SK-N-MC (cell line): ENCODE results near the gene TOM1L1.
A peak's percentile ranks its signal among the peaks of the same experiment; 100 is the strongest.

Source experiments
- DNase-seq: peaks from one replicate; pipeline ENCODE4 v3.0.0-alpha.2; 2011; ENCODE audit warnings: low read depth, low spot score
- H3K27ac ChIP-seq: fragments of 200-600 bp; sonication (generic); 2 replicates; pipeline ENCODE4 v1.5.1; 2016; ENCODE audit warnings: mixed run types
- H3K36me3 ChIP-seq: fragments of 200-600 bp; sonication (generic); 2 replicates; pipeline ENCODE4 v1.6.1; 2017; ENCODE audit warnings: antibody characterized with exemption, low read length, mixed read lengths; ENCODE audit not compliant: insufficient read depth
- H3K4me3 ChIP-seq: fragments of 200-600 bp; sonication (generic); 2 replicates; pipeline ENCODE4 v1.5.1; 2016
- H3K9ac ChIP-seq: fragments of 200-600 bp; sonication (generic); 2 replicates; pipeline ENCODE4 v1.8.0; 2017; ENCODE audit warnings: mixed run types, mixed read lengths; ENCODE audit not compliant: insufficient read length
- H3K9me3 ChIP-seq: fragments of 200-600 bp; sonication (generic); 2 replicates; pipeline ENCODE4 v1.6.1; 2017; ENCODE audit warnings: low read depth, mild to moderate bottlenecking, antibody characterized with exemption, low read length, moderate library complexity, mixed read lengths
- EZH2 ChIP-seq: fragments of 200-600 bp; sonication (generic); IDR thresholded peaks from one replicate; pipeline ENCODE4 v1.6.1; 2017; ENCODE audit warnings: antibody characterized with exemption
- FOXP2 ChIP-seq: optimal IDR thresholded peaks from 2 replicates; pipeline ENCODE3; 2011; ENCODE audit warnings: mild to moderate bottlenecking, moderate library complexity; ENCODE audit not compliant: insufficient read depth; ENCODE audit errors: extremely low read length, control extremely low read depth
- POLR2AphosphoS5 ChIP-seq: IDR thresholded peaks from 2 replicates; pipeline ENCODE4 v1.6.1; 2012; ENCODE audit warnings: mild to moderate bottlenecking, low read depth, low read length, borderline replicate concordance

The TOM1L1 gene

GRCh38 chr17:54900457-54901229 is at the start of gene TOM1L1:
Gene TOM1L1 (plus strand): TSS chr17:54900852. CDS start chr17:54900866, 14 bp downstream.
- Histone ChIP-seq H3K4me3 (peak within 1 kb of the TSS; percentile 1; the same call in 1 of the 2 replicates), H3K9me3 (no peaks in the 10 kb centered on the region), H3K9ac (peak within 1 kb of the TSS; percentile 89), H3K36me3 (peaks cover 20% of the 10 kb centered on the region), H3K27ac (peak within 1 kb of the TSS; percentile 44; the same call in 1 of the 2 replicates)
- TF ChIP-seq POLR2AphosphoS5 (peak; percentile 75), FOXP2 (peak; percentile 59), EZH2 (no peak)
- no peak for DNase-seq

GRCh38 chr17:54859187-54859586 is 41.5 kb upstream of the TOM1L1 start:
- no peak for DNase-seq
- Histone ChIP-seq H3K36me3 (no peaks in the 10 kb centered on the region), H3K27ac (no peak overlapping the region), H3K4me3 (no peak overlapping the region), H3K9me3 (no peaks in the 10 kb centered on the region), H3K9ac (no peak overlapping the region)
- TF ChIP-seq POLR2AphosphoS5 = no peak
- no peak for TF ChIP-seq FOXP2
- no peak for TF ChIP-seq EZH2

- no peak for TF ChIP-seq POLR2AphosphoS5
- TF ChIP-seq EZH2 = no peak
- TF ChIP-seq FOXP2 = no peak
- Histone ChIP-seq H3K9ac (no peak overlapping the region), H3K9me3 (no peaks in the 10 kb centered on the region), H3K4me3 (no peak overlapping the region), H3K36me3 (no peaks in the 10 kb centered on the region), H3K27ac (no peak overlapping the region)
- DNase-seq = no peak
Observed at GRCh38 chr17:54860617-54861470, 39.8 kb upstream of the TOM1L1 start.

GRCh38 chr17:54861471-54861983 is 39.1 kb upstream of the TOM1L1 start:
- TF ChIP-seq FOXP2 (no peak), EZH2 (no peak), POLR2AphosphoS5 (no peak)
- Histone ChIP-seq H3K9me3 (no peaks in the 10 kb centered on the region), H3K4me3 (no peak overlapping the region), H3K9ac (no peak overlapping the region), H3K27ac (no peak overlapping the region), H3K36me3 (no peaks in the 10 kb centered on the region)
- DNase-seq = no peak

GRCh38 chr17:54863176-54863575 is 37.5 kb upstream of the TOM1L1 start:
- Histone ChIP-seq H3K36me3 (no peaks in the 10 kb centered on the region), H3K27ac (no peak overlapping the region)
- TF ChIP-seq FOXP2 (no peak), POLR2AphosphoS5 (no peak), EZH2 (no peak)

GRCh38 chr17:54864070-54864469 is 36.6 kb upstream of the TOM1L1 start:
- Histone ChIP-seq H3K27ac (no peak overlapping the region), H3K4me3 (no peak overlapping the region), H3K9ac (no peak overlapping the region), H3K9me3 (no peaks in the 10 kb centered on the region), H3K36me3 (no peaks in the 10 kb centered on the region)
- no peak for TF ChIP-seq POLR2AphosphoS5
- no peak for TF ChIP-seq FOXP2
- TF ChIP-seq EZH2 = no peak
- no peak for DNase-seq

More at GRCh38 chr17:54863176-54863575, 37.5 kb upstream of the TOM1L1 start:
- Histone ChIP-seq H3K4me3 (no peak overlapping the region), H3K9me3 (no peaks in the 10 kb centered on the region), H3K9ac (no peak overlapping the region)
- DNase-seq = no peak

GRCh38 chr17:54864636-54865356 is 35.9 kb upstream of the TOM1L1 start:
- H3K27ac ChIP-seq = no peak overlapping the region
- H3K4me3 ChIP-seq = no peak overlapping the region
- TF ChIP-seq EZH2 (no peak), FOXP2 (no peak), POLR2AphosphoS5 (no peak)
- H3K36me3 ChIP-seq = no peaks in the 10 kb centered on the region
- H3K9me3 ChIP-seq = no peaks in the 10 kb centered on the region
- DNase-seq = no peak
- no peak overlapping the region for H3K9ac ChIP-seq

- Histone ChIP-seq H3K36me3 (no peaks in the 10 kb centered on the region), H3K27ac (no peak overlapping the region), H3K9ac (no peak overlapping the region), H3K9me3 (no peaks in the 10 kb centered on the region), H3K4me3 (no peak overlapping the region)
- no peak for DNase-seq
- TF ChIP-seq EZH2 (no peak), FOXP2 (no peak), POLR2AphosphoS5 (no peak)
Observed at GRCh38 chr17:54867634-54868033, 33.0 kb upstream of the TOM1L1 start.
